OCI-LY1 (cell line): ENCODE results near the gene LARGE2.

Experiments used
- H2AFZ ChIP-seq: fragments of 200-600 bp; sonication (generic), shearing (Covaris generic); 2 replicates; pipeline ENCODE4 v1.6.0; 2014; ENCODE audit warnings: antibody characterized with exemption, mild to moderate bottlenecking, low read length
- H3F3A ChIP-seq: fragments of 200-600 bp; sonication (generic), shearing (Covaris generic); 2 replicates; pipeline ENCODE4 v1.6.0; 2014; ENCODE audit warnings: mild to moderate bottlenecking, antibody characterized with exemption, low read length, moderate library complexity; ENCODE audit not compliant: insufficient read depth
- H3K27ac ChIP-seq: fragments of 200-600 bp; sonication (generic); 2 replicates; pipeline ENCODE4 v1.5.1; 2014; ENCODE audit warnings: low read length, mixed run types, mild to moderate bottlenecking, low read depth; ENCODE audit not compliant: poor library complexity, severe bottlenecking
- H3K27me3 ChIP-seq: fragments of 200-600 bp; sonication (generic); 2 replicates; pipeline ENCODE4 v1.6.0; 2014; ENCODE audit warnings: antibody characterized with exemption, mild to moderate bottlenecking, low read length, moderate library complexity; ENCODE audit not compliant: insufficient read depth
- H3K36me3 ChIP-seq: fragments of 200-600 bp; sonication (generic); 2 replicates; pipeline ENCODE4 v1.6.1; 2014; ENCODE audit warnings: mild to moderate bottlenecking, antibody characterized with exemption, low read length, moderate library complexity, mixed read lengths; ENCODE audit not compliant: insufficient read depth
- H3K4me1 ChIP-seq: fragments of 200-600 bp; sonication (generic); 2 replicates; pipeline ENCODE4 v1.5.1; 2014; ENCODE audit warnings: mild to moderate bottlenecking, low read length, moderate library complexity; ENCODE audit not compliant: insufficient read depth, severe bottlenecking
- H3K4me2 ChIP-seq: fragments of 200-600 bp; sonication (generic), shearing (Covaris generic); 2 replicates; pipeline ENCODE4 v1.6.1; 2014; ENCODE audit warnings: low read length
- H3K4me3 ChIP-seq: fragments of 200-600 bp; sonication (generic); 2 replicates; pipeline ENCODE4 v1.5.1; 2014; ENCODE audit warnings: low read length, low read depth, mild to moderate bottlenecking, mixed read lengths; ENCODE audit not compliant: poor library complexity, severe bottlenecking
- H3K79me2 ChIP-seq: fragments of 200-600 bp; shearing (Covaris generic); 2 replicates; pipeline ENCODE4 v1.6.1; 2016; ENCODE audit warnings: mixed run types, low read length, mixed read lengths; ENCODE audit not compliant: insufficient read depth
- H3K9ac ChIP-seq: fragments of 200-600 bp; sonication (generic), shearing (Covaris generic); 2 replicates; pipeline ENCODE4 v1.6.1; 2014; ENCODE audit warnings: mild to moderate bottlenecking, low read length, mixed read lengths
- H3K9me2 ChIP-seq: fragments of 200-600 bp; sonication (generic), shearing (Covaris generic); 2 replicates; pipeline ENCODE4 v1.6.1; 2014; ENCODE audit warnings: low read depth, mild to moderate bottlenecking, low read length, mixed read lengths
- H3K9me3 ChIP-seq: fragments of 200-600 bp; shearing (Covaris generic); 2 replicates; pipeline ENCODE4 v1.6.1; 2014; ENCODE audit warnings: low read length, mixed read lengths
- H4K20me1 ChIP-seq: fragments of 200-600 bp; sonication (generic), shearing (Covaris generic); 2 replicates; pipeline ENCODE4 v1.6.0; 2016; ENCODE audit warnings: mild to moderate bottlenecking, low read length; ENCODE audit not compliant: insufficient read depth
- CTCF ChIP-seq: fragments of 200-600 bp; sonication (generic), shearing (Covaris generic); IDR thresholded peaks from 2 replicates; pipeline ENCODE4 v1.5.1; 2017; ENCODE audit warnings: mild to moderate bottlenecking, antibody characterized with exemption, low read length, moderate library complexity, mixed read lengths
- EZH2 ChIP-seq: fragments of 200-600 bp; sonication (generic), shearing (Covaris generic); IDR thresholded peaks from 2 replicates; pipeline ENCODE4 v1.8.0; 2017; ENCODE audit warnings: borderline replicate concordance, mixed run types, mild to moderate bottlenecking, antibody characterized with exemption, low read length, moderate library complexity, mixed read lengths

Gene LARGE2

GRCh38 chr11:45894555-45895247 is 27.8 kb upstream of the LARGE2 start:
- no peak overlapping the region for H3K9ac ChIP-seq

DNA sequence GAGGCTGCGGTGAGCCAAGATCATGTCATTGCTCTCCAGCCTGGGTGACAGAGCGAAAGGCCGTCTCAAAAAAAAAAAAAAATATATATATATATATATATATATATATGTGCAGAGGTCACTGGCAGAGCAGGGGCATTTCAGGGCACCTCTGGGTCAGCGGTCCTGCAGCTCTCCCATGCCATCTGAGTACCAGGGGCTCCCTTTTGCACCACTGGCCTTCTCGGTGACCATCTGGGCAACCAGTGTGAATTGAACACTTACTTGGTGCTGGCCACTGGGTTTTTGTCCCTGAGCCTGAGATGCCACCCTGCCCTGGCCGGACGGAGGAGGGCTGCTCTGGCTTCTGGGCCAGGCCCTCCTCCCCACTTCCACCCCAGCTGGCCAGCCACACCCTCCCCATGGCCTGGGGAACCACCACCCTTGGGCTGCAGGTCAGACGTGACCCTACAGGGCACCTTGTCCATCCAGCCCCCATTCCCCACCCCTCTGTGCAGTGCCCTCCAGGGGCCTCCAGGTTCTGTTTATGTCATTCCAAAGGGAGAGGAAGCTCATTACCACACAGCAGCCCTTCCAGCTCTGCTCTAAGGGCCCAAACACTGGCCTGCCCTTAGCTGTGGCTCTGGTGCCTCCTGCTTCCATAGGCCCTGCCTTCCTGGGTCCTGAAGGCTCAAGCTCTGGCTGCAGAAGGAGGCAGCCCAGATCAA is 26.8 kb upstream of the LARGE2 start:
- TF ChIP-seq CTCF (no peak), EZH2 (no peak)
- no peaks in the 10 kb centered on the region for H4K20me1 ChIP-seq
- H2AFZ ChIP-seq = no peak overlapping the region
- no peaks in the 10 kb centered on the region for H3K36me3 ChIP-seq
- no peaks in the 10 kb centered on the region for H3K9me2 ChIP-seq
- no peak overlapping the region for H3K27ac ChIP-seq
- peaks cover 4% of the 10 kb centered on the region; the same call in 1 of the 2 replicates for H3K27me3 ChIP-seq
- H3K9ac ChIP-seq = no peak overlapping the region
- H3K79me2 ChIP-seq = no peaks in the 10 kb centered on the region
- H3K4me3 ChIP-seq = no peak overlapping the region
- H3K9me3 ChIP-seq = no peaks in the 10 kb centered on the region
- H3K4me2 ChIP-seq = no peak overlapping the region
- peaks cover 4% of the 10 kb centered on the region for H3K4me1 ChIP-seq
- H3F3A ChIP-seq = no peaks in the 10 kb centered on the region

More at GRCh38 chr11:45894555-45895247, 27.8 kb upstream of the LARGE2 start:
- Histone ChIP-seq H2AFZ (no peak overlapping the region), H3K79me2 (no peaks in the 10 kb centered on the region), H3K9me3 (no peaks in the 10 kb centered on the region), H3K27me3 (peaks cover 4% of the 10 kb centered on the region; the same call in 1 of the 2 replicates), H3K4me2 (no peak overlapping the region), H3K4me1 (no peaks in the 10 kb centered on the region), H4K20me1 (no peaks in the 10 kb centered on the region), H3F3A (no peaks in the 10 kb centered on the region), H3K4me3 (no peak overlapping the region), H3K36me3 (no peaks in the 10 kb centered on the region), H3K27ac (no peak overlapping the region), H3K9me2 (no peaks in the 10 kb centered on the region)
- no peak for TF ChIP-seq EZH2
- no peak for TF ChIP-seq CTCF

DNA sequence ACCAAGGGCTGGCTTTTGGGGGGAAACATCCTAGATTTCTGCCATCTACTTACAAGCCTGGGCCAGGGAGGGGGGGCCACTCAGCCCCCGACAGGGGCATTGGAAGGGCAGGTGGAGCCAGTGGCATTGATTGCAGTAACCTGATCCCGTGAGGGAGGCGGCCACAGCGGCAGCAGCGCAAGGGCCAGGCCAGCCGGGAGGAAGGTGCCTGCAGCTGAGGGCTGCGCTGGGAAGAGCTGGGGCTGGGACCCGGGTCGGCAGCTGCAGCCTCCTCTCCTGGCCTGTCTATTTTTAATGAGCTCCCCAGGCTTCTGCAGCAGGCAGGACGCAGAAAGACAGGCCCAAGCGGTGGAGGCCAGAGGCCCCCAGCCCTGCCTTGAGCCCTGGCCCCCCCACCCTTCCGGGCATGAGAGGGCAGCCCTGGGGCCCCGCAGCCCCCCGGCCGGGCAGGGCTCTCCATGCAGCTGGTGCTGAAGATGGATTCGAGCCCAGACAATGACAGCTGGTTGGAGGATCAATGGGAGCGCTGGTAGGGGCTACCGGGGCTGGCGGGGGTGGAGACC is 26.0 kb upstream of the LARGE2 start:
- Histone ChIP-seq H2AFZ (no peak overlapping the region), H3K36me3 (no peaks in the 10 kb centered on the region), H3K9me3 (no peaks in the 10 kb centered on the region), H3K4me1 (peaks cover 4% of the 10 kb centered on the region), H3K27me3 (peaks cover 4% of the 10 kb centered on the region; the same call in 1 of the 2 replicates), H3K9me2 (no peaks in the 10 kb centered on the region), H3K9ac (no peak overlapping the region), H4K20me1 (no peaks in the 10 kb centered on the region), H3K27ac (no peak overlapping the region), H3F3A (no peaks in the 10 kb centered on the region), H3K79me2 (no peaks in the 10 kb centered on the region), H3K4me2 (no peak overlapping the region), H3K4me3 (no peak overlapping the region)
- TF ChIP-seq EZH2 = no peak
